GM19438 (cell line): ENCODE results near the gene VSTM4.

ENCODE experiments used
- ATAC-seq: cut with Tn5 transposase; IDR thresholded peaks from one replicate; pipeline ENCODE4 v1.9.1; 2021; ENCODE audit warnings: low read depth; ENCODE audit not compliant: unreplicated experiment

The VSTM4 gene

DNA sequence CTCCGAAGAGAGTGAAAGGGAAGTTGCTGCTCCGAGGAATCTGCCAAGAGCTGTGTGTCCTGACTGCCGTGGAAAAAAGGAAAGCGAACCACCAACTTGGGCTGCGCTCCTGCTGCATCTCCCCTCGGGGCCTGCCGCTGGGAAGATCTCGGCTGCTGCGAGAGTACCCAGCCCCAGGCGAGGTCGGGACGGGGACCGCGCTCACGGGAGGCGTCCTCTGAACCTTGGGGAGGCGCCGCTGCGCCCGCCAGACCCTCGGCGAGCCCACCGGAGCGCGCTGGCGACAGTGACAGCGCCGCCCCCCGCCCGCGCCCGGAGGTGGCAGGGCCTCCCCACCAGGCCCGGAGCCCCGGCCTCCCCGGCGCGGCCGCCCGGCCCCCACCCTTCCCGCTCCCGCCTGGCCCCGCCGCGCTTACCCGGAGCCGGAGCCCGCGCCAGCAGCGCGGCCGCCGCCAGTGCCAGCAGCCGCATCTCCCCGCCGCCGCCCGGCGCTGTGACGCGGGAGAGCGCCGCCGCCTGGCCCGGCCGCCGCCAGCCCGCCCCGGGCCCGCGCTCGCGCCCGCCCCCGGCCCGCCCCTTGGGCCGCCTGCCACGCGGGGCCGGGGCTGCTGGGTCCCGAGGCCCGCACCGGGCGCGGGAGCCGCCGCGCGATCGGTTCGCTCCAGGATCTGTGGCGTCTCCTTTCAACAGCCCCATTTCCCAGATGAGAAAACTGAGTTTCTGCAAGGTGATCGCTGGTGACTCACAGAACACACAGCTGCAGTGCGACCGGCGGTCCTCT is at the start of gene VSTM4:
TSS of gene VSTM4 (minus strand) at position 508 of the 781 bp plus-strand sequence. CDS start at position 471, 37 bp downstream.
- ATAC-seq = no peak

DNA sequence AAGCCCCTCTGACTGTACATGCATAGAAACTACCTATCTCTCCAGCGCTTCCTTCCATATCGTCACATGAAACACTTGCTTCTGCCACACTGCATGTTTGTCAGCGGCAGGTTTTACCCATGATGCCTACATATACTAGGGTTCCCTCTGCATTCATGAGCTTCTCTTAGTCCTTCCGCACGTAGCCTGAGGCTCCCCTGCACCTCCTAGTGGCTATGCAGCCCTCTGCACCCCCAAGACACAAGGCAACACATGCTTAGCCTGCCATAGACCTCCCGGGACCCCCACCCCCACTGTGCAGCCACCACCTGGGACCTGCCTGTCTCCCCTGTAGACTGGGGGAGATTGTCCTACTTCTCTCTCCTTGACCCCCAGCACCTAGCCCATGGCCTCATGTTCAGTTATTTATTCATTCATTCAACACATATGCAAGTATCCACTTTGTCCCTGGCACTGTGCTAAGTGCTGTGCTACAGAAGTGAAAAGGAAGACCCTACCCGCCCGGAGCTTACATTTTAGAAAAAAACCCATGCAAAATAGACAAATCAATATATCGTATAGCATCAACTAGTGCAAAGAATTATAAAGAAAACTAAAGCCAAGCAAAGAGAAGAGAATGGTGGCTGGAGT is 49.4 kb upstream of the VSTM4 start:
- peak; percentile 95 for ATAC-seq

GRCh38 chr10:49163741-49164140 is 48.4 kb upstream of the VSTM4 start:
- no peak for ATAC-seq

DNA sequence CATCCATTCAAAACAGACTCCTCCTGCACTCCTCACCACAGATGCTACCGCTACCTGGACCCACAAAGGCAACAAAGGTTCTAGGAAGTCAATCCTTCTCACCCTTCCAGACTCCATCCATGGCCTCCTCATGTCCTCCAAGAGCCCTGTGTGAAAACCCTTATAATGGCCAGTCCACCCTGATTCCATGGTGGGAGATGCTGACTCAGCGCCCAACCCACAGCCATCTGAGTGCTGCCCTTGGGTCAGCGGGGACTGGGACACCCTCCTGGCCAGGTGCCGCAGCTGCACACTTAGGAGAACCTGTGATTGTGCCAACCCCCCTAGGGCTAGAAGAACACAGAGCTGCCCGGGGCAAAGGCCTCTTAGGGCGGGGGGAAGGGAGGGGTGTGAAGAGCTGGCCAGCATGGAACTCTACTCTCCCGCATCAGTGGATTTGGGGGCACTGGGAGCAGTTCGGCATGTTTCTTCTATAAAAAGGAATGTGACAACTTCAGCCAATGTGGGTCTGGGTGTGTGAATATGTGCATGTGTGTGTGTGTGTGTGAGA is 47.5 kb upstream of the VSTM4 start:
- no peak for ATAC-seq

DNA sequence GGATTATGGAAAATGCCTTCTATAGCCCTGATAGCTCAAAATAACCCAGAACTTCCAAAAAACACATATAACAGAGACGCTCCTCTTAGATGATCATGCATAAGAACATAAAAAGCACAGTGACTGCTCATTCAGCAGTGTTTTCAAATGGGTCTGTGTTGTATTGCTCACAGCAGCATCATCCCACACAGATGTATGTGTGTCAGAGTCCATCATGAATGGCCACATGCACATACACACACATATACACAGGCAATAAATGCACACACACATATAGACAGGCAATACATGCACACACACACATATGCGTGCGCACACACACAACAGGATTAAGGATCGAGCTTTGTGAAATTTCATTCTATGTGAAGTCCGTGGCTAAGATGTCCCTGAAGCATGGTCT is 46.7 kb upstream of the VSTM4 start:
- ATAC-seq = no peak

GRCh38 chr10:49161411-49161997 is 46.2 kb upstream of the VSTM4 start:
- no peak for ATAC-seq

- no peak for ATAC-seq
Measured at GRCh38 chr10:49160814-49161213, 45.5 kb upstream of the VSTM4 start.

GRCh38 chr10:49160110-49160509 is 44.8 kb upstream of the VSTM4 start:
- ATAC-seq = no peak

DNA sequence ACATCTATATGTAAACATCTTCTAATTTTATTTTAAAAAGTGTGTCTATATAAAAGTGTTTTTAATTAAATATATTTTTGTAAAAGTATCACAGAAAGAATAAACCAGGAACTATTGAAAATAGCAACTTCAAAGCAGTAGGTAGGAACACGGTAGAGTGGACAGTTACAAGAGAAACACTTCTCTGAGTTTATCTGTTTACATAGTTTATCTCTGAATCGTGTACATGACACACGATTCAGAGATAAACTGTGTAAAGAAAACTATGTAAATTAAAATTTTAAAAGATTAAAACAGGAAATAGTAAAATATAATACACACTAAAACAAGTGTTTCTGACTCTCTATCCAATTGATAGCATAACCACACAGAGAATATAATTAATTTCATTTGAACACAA is 43.6 kb upstream of the VSTM4 start:
- no peak for ATAC-seq

DNA sequence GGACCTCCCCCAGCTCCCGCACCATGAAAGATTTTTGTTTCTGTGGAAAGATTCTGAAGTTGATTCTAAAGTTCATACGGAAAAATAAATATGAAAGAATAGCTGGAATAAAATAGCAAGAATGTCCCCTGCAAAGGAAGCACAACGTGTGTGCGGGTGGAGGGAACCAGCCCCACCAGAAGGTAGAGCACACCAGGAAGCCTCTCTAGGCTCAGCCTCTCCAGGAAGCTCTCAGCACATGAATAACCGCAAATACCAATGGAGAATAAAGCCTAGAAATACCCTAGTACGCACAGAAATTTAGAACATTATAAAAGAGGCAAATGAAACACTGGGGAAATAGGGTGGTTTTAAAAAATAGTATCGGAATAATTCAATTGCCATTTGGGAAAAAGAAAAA is 43.1 kb upstream of the VSTM4 start:
- no peak for ATAC-seq

DNA sequence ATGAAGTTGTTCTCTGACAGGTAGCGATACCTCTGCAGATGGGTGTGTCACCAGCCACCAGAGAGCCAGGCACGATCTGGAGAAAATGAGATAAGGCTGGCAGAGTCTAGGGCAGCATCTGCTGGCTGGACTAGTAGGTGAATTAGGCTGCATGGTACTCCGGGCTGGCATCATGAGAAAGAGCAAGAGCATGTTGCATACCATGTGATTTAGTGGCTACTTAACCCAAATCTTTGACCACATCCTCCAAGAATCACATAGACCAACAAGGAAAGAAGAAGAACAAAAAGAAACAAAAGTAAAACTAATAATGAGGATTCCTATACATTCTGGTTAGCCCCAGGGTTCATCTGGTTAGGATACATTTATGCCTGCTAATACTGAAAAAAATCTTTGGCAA is 41.9 kb upstream of the VSTM4 start:
- no peak for ATAC-seq

- no peak for ATAC-seq
Measured at GRCh38 chr10:49154641-49155040, 39.3 kb upstream of the VSTM4 start.

DNA sequence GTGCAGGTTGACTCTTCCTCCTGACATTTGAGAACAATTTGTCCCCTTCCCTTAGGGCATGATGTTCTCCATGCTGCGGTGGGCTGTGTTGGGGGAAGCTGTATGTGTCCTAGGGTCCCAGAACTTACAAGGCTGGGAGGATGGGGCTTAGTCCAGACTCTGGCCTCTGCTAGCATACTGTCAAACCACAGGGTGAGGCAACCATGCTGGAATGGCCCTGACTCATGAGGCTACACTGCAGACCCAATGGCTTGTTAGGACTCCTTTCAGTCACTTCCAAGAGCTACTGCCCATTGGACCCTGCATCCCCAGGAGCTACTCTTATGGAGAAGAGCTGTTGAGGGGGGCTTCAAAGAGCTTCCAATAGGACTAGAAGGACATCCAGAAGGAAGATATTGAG is 38.6 kb upstream of the VSTM4 start:
- no peak for ATAC-seq

GRCh38 chr10:49153115-49153514 is 37.8 kb upstream of the VSTM4 start:
- ATAC-seq = no peak

- ATAC-seq = no peak
Measured at GRCh38 chr10:49152663-49153062, 37.3 kb upstream of the VSTM4 start.

- no peak for ATAC-seq
Measured at GRCh38 chr10:49152037-49152436, 36.7 kb upstream of the VSTM4 start.

DNA sequence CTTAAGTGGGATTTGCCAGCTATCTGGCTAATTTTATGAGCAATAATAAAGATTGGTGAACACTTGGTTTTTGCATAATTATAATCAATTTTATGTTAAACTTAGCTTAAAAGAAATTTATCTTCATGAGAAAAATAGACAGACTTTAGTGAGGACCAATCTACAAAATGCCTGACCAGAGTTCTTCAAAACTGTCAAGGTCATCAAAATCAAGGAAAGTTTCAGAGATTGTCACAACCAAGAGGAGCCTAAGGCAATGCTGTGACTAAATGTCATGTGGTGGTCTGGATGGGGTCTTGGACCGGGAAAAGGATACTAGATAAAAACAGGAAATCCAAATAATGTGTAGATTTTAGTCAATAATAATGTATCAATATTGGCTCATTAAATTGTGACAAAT is 36.2 kb upstream of the VSTM4 start:
- no peak for ATAC-seq

GRCh38 chr10:49151025-49151445 is 35.7 kb upstream of the VSTM4 start:
- no peak for ATAC-seq

DNA sequence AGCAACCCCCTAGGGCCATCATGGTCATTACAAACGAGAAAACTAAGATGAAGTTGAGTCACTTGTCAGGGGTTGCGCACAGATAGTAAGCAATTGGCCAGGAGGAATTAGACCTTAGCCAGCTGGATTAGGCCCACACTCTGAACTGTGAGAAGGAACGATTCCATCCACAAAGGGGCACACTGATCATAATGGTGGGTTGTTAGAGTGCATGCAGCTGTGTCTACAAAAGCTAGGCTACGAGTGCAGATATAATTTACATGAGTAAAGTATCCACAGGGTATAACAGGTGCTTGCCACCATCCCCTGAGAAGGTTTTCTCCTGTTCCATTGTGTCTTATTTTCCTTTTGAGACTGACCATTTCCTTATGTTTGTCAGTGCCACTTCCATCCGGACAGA is 35.1 kb upstream of the VSTM4 start:
- ATAC-seq = no peak

- ATAC-seq = no peak
Measured at GRCh38 chr10:49149881-49150280, 34.6 kb upstream of the VSTM4 start.

GRCh38 chr10:49144058-49144720 is 28.9 kb upstream of the VSTM4 start:
- ATAC-seq = no peak
